Fibroblast of lung (primary cell): Measurements from ENCODE around the gene PCDHGB5. TPM values are rescaled to one million over a fixed set of nuclear protein-coding genes. Genes with fewer than 3 reads are reported as not detected.
"Not testable (repeated sequence)": the region's sequence is repeated elsewhere in the genome, so short reads cannot be mapped to it uniquely, and the experiment has no call there.

Experiments used
- DNase-seq, 2 donors: peaks; one replicate each; pipeline versions ENCODE4 v3.0.0 to v3.0.0-alpha.2; 2010; ENCODE audit warnings: low read depth in 2 of 2
- H2AFZ ChIP-seq: 2 replicates; pipeline ENCODE4 v1.5.1; 2012; ENCODE audit warnings: low read length, control low read depth, inconsistent platforms
- H3K27ac ChIP-seq: 2 replicates; pipeline ENCODE4 v1.5.1; 2011; ENCODE audit warnings: low read length, control low read depth; ENCODE audit not compliant: insufficient read depth
- H3K27me3 ChIP-seq: 2 replicates; pipeline ENCODE4 v1.5.1; 2011; ENCODE audit warnings: mild to moderate bottlenecking, low read length; ENCODE audit not compliant: control insufficient read depth, insufficient read depth
- H3K36me3 ChIP-seq: 2 replicates; pipeline ENCODE4 v1.5.1; 2011; ENCODE audit warnings: low read length; ENCODE audit not compliant: control insufficient read depth, insufficient read depth
- H3K4me1 ChIP-seq: 2 replicates; pipeline ENCODE4 v1.5.1; 2011; ENCODE audit warnings: low read length; ENCODE audit not compliant: control insufficient read depth, insufficient read depth; ENCODE audit errors: extremely low read depth
- H3K4me2 ChIP-seq: 2 replicates; pipeline ENCODE4 v1.5.1; 2011; ENCODE audit warnings: low read length, control low read depth; ENCODE audit not compliant: insufficient read depth; ENCODE audit errors: extremely low read depth
- H3K4me3 ChIP-seq, 4 experiments: fragments of 200-600 bp in 1 of 4; sonication (generic) in 1 of 4; replicated peaks in 1 of 4; 2 replicates each; pipeline ENCODE4 v1.5.1; 2011 to 2016; ENCODE audit warnings: low read length in 4 of 4, low read depth in 3 of 4, mild to moderate bottlenecking in 3 of 4, control low read depth in 2 of 4, inconsistent platforms in 1 of 4, mixed read lengths in 1 of 4; ENCODE audit not compliant: insufficient read depth in 1 of 4; ENCODE audit errors: control extremely low read depth in 1 of 4
- H3K79me2 ChIP-seq: 2 replicates; pipeline ENCODE4 v1.5.1; 2012; ENCODE audit warnings: mild to moderate bottlenecking, low read length, inconsistent platforms; ENCODE audit not compliant: control insufficient read depth, insufficient read depth
- H3K9ac ChIP-seq: 2 replicates; pipeline ENCODE4 v1.5.1; 2011; ENCODE audit warnings: mild to moderate bottlenecking, low read length, control low read depth; ENCODE audit not compliant: insufficient read depth
- H3K9me3 ChIP-seq: 2 replicates; pipeline ENCODE4 v1.5.1; 2012; ENCODE audit warnings: low read depth, low read length; ENCODE audit not compliant: control insufficient read depth, insufficient read depth
- H4K20me1 ChIP-seq: 2 replicates; pipeline ENCODE4 v1.5.1; 2011; ENCODE audit warnings: low read length; ENCODE audit not compliant: control insufficient read depth, insufficient read depth; ENCODE audit errors: extremely low read depth
- EZH2 ChIP-seq: IDR thresholded peaks from 2 replicates; pipeline ENCODE4 v1.5.1; 2012; ENCODE audit warnings: low read length, control low read depth, mild to moderate bottlenecking; ENCODE audit errors: missing control alignments
- polyA minus RNA-seq: library from RNA; depleted of rRNA, polyadenylated mRNA; stranded (reverse); fragments of >200 nt; gene quantifications from 2 replicates; pipeline ENCODE4 v1.2.3, GENCODE V29; 2011; ENCODE audit warnings: low replicate concordance
- polyA plus RNA-seq, 2 donors: library from polyadenylated mRNA; depleted of rRNA in 1 of 2; stranded (reverse) in 1 of 2; unstranded in 1 of 2; fragments of >200 nt; gene quantifications; 2 replicates each; pipeline ENCODE4 v1.2.1, GENCODE V29; 2011 to 2012; ENCODE audit warnings: missing spikeins in 1 of 2
- total RNA-seq: library from RNA; depleted of rRNA; stranded (reverse); fragments of >200 nt; gene quantifications from 2 replicates; pipeline ENCODE4 v1.2.1, GENCODE V29; 2014
- TF ChIP-seq, protein P1 (sequence below), 2 donors: IDR thresholded peaks in 1 of 2; conservative IDR thresholded peaks in 1 of 2; 1 replicate in 1 of 2; 2 replicates in 1 of 2; pipeline ENCODE4 v1.5.1; 2011 to 2012; ENCODE audit warnings: low read length in 2 of 2, control low read depth in 1 of 2, inconsistent platforms in 1 of 2, low read depth in 1 of 2, mild to moderate bottlenecking in 1 of 2

PCDHGB5 gene
- 17.5 and 21.5 TPM in 2 replicates for total RNA-seq
- 19.6 TPM in 2 replicates for polyA plus RNA-seq
- polyA plus RNA-seq (2012) = 18.9 and 24.5 TPM in 2 replicates
- 11.8 and 22.0 TPM in 2 replicates for polyA minus RNA-seq

GRCh38 chr5:141397756-141398551, at the start of gene PCDHGB5:
Gene PCDHGB5, plus strand, starts transcription at chr5:141397947. Its CDS starts 181 bp downstream, at chr5:141398128.
- peak within 1 kb of the TSS; percentile 50 for H3K27ac ChIP-seq
- peak; percentile 50 to 65 for DNase-seq
- not testable (repeated sequence) for H3K79me2 ChIP-seq, H3K36me3 ChIP-seq, H3K9me3 ChIP-seq, H3K27me3 ChIP-seq, H3K4me1 ChIP-seq, H4K20me1 ChIP-seq, H2AFZ ChIP-seq, H3K9ac ChIP-seq
- peak within 1 kb of the TSS; percentile 22 to 56 (median 39) for H3K4me3 ChIP-seq
- H3K4me2 ChIP-seq = peak within 1 kb of the TSS; percentile 23
- TF ChIP-seq, protein P1, sequence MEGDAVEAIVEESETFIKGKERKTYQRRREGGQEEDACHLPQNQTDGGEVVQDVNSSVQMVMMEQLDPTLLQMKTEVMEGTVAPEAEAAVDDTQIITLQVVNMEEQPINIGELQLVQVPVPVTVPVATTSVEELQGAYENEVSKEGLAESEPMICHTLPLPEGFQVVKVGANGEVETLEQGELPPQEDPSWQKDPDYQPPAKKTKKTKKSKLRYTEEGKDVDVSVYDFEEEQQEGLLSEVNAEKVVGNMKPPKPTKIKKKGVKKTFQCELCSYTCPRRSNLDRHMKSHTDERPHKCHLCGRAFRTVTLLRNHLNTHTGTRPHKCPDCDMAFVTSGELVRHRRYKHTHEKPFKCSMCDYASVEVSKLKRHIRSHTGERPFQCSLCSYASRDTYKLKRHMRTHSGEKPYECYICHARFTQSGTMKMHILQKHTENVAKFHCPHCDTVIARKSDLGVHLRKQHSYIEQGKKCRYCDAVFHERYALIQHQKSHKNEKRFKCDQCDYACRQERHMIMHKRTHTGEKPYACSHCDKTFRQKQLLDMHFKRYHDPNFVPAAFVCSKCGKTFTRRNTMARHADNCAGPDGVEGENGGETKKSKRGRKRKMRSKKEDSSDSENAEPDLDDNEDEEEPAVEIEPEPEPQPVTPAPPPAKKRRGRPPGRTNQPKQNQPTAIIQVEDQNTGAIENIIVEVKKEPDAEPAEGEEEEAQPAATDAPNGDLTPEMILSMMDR (conservative IDR thresholded peaks at IDR 0.05 in 1 of 2, IDR thresholded peaks at IDR 0.05 in 1 of 2; ENCODE audit: low read depth in 1 of 2, low read length in 2 of 2) = peak; percentile 54 to 60

- DNase-seq = peak; percentile 60 to 64
- Histone ChIP-seq H2AFZ (peak within 1 kb of the TSS; percentile 22), H3K27ac (no peak within 1 kb of the TSS), H3K4me2 (peak within 1 kb of the TSS; percentile 45), H4K20me1 (no peaks in the 10 kb centered on the region), H3K4me1 (no peaks in the 10 kb centered on the region), H3K4me3 (peak within 1 kb of the TSS; percentile 21 to 50 (median 38)), H3K27me3 (peaks cover 13% of the 10 kb centered on the region), H3K79me2 (no peaks in the 10 kb centered on the region), H3K9ac (no peak within 1 kb of the TSS), H3K9me3 (no peaks in the 10 kb centered on the region), H3K36me3 (no peaks in the 10 kb centered on the region)
- TF ChIP-seq, protein P1 (conservative IDR thresholded peaks at IDR 0.05 in 1 of 2, IDR thresholded peaks at IDR 0.05 in 1 of 2; ENCODE audit: low read depth in 1 of 2, low read length in 2 of 2) = peak; percentile 53 to 60
- no peak for TF ChIP-seq EZH2
These were observed 47.7 kb upstream of the PCDHGB5 start, which contains the start of gene PCDHGB1 for GRCh38 chr5:141349917-141350619. Gene PCDHGB1, plus strand, starts transcription at chr5:141350099. Its CDS starts 162 bp downstream, at chr5:141350261.

DNA sequence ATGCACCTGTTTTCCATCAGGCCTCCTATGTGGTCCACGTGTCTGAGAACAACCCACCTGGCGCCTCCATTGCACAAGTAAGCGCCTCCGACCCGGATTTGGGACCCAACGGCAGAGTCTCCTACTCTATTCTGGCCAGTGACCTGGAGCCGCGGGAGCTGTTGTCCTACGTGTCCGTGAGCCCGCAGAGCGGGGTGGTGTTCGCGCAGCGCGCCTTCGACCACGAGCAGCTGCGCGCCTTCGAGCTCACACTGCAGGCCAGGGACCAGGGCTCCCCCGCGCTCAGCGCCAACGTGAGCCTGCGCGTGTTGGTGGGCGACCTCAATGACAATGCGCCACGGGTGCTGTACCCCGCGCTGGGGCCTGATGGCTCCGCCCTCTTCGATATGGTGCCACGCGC, 46.2 kb upstream of the PCDHGB5 start:
- H3K9ac ChIP-seq = no peak overlapping the region
- H3K27ac ChIP-seq = no peak overlapping the region
- H4K20me1 ChIP-seq = no peaks in the 10 kb centered on the region
- no peaks in the 10 kb centered on the region for H3K9me3 ChIP-seq
- no peak overlapping the region for H3K4me3 ChIP-seq
- H3K4me1 ChIP-seq = no peaks in the 10 kb centered on the region
- TF ChIP-seq, protein P1 (conservative IDR thresholded peaks at IDR 0.05 in 1 of 2, IDR thresholded peaks at IDR 0.05 in 1 of 2; ENCODE audit: low read depth in 1 of 2, low read length in 2 of 2) = no peak
- TF ChIP-seq EZH2 = no peak
- no peaks in the 10 kb centered on the region for H3K79me2 ChIP-seq
- no peaks in the 10 kb centered on the region for H3K36me3 ChIP-seq
- no peak for DNase-seq
- H2AFZ ChIP-seq = no peak overlapping the region
- peaks cover 10% of the 10 kb centered on the region for H3K27me3 ChIP-seq
- H3K4me2 ChIP-seq = no peak overlapping the region
